ENCODE results near the gene SLC4A8.

Gene SLC4A8

DNA sequence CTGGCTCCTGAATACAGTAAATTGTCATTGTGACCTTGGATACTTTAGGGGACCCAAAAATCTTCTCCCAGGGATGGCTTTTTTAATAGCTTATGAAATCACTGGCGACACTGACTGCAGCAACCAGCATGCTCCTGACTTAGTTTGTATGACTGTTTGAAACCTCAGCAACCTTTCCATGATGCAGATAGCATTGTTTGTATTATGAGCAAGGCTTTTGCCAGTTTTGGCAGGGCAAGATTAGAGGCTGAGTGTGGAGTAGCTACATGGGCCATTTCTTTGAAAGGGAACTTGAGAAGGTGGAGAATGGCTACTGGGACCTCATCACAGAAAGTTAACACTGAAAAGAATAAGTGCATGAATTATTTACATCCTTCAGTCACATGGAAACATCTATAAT is 50.9 kb downstream of the SLC4A8 start:
- TF ChIP-seq, protein P1, sequence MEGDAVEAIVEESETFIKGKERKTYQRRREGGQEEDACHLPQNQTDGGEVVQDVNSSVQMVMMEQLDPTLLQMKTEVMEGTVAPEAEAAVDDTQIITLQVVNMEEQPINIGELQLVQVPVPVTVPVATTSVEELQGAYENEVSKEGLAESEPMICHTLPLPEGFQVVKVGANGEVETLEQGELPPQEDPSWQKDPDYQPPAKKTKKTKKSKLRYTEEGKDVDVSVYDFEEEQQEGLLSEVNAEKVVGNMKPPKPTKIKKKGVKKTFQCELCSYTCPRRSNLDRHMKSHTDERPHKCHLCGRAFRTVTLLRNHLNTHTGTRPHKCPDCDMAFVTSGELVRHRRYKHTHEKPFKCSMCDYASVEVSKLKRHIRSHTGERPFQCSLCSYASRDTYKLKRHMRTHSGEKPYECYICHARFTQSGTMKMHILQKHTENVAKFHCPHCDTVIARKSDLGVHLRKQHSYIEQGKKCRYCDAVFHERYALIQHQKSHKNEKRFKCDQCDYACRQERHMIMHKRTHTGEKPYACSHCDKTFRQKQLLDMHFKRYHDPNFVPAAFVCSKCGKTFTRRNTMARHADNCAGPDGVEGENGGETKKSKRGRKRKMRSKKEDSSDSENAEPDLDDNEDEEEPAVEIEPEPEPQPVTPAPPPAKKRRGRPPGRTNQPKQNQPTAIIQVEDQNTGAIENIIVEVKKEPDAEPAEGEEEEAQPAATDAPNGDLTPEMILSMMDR (IDR thresholded peaks at IDR 0.05; ENCODE audit: low read depth, low read length, missing control alignments) = no peak
- DNase-seq (ENCODE audit: low read depth) = no peak
- in situ Hi-C loops (cut with HindIII; ENCODE audit: low sequenced_read_pairs) = no loop called here
- H3K4me3 ChIP-seq (ENCODE audit: low read depth, low read length) = no peak overlapping the region

DNA sequence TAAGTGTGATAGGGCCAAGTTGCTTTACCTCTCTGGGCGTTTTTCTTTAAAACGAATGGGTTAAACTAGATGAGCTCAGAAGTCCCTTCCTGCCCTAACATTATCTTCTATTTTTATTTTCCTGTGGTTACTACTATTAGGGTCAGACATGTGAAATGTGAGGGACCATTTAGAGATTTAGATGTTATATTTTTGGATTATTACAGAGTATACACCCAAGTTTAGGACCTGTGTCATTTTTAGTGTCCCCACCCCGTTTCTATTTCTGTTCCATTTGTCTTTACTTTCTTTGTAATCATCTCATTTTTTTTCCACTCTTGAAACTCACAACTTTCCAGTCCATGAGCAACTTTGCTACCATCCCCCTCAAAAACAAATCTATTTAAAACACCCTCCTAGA is 56.3 kb downstream of the SLC4A8 start:
- TF ChIP-seq, protein P1 (IDR thresholded peaks at IDR 0.05; ENCODE audit: low read depth, low read length, missing control alignments) = no peak
- no peak overlapping the region for H3K4me3 ChIP-seq (ENCODE audit: low read depth, low read length)
- DNase-seq (ENCODE audit: low read depth) = no peak
- in situ Hi-C loops (cut with HindIII; ENCODE audit: low sequenced_read_pairs) = no loop called here

DNA sequence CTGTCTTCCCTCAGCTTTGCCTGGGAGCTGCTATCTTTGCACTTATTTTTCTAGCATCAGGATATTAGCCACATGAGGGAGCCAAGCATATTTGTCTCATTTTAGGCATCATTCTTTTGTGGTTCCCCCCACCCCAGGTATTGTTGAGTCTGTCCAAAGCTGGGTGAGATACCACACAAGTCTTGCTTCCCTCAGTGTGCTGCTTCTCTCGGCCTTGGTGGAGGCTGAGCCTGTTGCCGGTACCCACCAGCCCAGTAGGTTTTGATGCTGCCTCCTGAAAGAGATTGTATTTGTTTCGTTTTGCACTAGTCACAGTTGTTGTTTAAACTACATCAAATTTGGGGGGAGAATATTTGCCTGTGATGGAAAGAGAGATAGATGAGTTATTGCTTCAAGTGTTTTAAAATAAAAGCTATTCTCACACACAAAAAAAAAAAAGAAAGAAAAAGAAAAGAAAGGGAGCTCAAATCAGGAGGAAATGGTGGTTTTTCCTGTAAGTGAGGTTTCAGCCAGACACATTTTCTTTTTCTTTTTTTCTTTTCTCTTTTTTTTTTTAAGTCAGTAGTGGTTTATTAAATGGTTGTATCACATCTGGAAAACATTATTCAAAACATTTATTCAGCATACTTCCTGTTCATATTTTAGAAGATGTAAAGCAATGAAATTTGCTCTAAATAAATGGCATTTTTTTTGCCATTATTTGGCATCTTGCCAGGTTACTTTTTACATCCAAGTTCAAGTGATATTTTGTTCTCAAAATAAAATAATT is 58.5 kb downstream of the SLC4A8 start:
- DNase-seq (ENCODE audit: low read depth) = peak; percentile 6
- in situ Hi-C loops (cut with HindIII; ENCODE audit: low sequenced_read_pairs) = no loop called here
- TF ChIP-seq, protein P1 (IDR thresholded peaks at IDR 0.05; ENCODE audit: low read depth, low read length, missing control alignments) = no peak
- no peak overlapping the region for H3K4me3 ChIP-seq (ENCODE audit: low read depth, low read length)

DNA sequence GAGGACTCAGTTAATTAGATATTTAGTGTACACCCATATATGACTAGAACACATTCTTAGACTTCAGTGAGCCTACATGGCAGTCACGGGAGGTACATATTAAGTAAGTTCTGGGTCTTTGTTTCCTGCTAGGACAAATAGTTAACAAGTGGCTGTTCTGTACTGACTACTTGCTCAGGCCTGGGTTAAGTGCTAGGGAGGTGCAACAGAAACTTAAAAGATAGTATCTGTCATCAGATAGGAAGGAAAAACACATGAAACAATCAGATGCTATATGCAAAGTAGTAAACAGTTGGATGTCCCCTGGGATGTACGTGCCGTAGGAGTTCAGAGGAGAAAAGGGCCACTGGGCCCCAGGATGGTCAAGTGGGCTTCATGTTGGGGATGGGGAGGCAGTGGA is 59.5 kb downstream of the SLC4A8 start:
- no peak for DNase-seq (ENCODE audit: low read depth)
- in situ Hi-C loops (cut with HindIII; ENCODE audit: low sequenced_read_pairs) = no loop called here
- TF ChIP-seq, protein P1 (IDR thresholded peaks at IDR 0.05; ENCODE audit: low read depth, low read length, missing control alignments) = no peak
- no peak overlapping the region for H3K4me3 ChIP-seq (ENCODE audit: low read depth, low read length)

DNA sequence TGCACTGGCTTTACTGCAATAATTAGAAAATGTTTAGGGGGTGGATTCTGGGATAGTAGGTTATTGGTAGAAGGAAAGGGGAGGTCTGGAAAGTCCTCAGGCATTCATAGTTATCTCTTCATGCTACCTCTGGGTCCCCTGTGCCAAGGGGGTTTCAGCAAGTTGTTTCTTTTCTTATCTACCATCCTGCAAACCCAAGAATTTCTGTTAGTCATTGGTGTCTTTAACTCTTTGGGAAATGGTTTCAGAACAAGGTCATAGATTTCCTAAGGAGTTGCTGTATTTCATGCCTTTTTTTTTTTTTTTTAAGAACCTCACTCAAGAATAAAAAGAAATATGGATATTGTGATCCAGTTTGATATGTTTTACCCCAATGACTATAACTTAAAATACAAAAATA is 63.6 kb downstream of the SLC4A8 start:
- H3K4me3 ChIP-seq (ENCODE audit: low read depth, low read length) = no peak overlapping the region
- in situ Hi-C loops (cut with HindIII; ENCODE audit: low sequenced_read_pairs) = no loop called here
- TF ChIP-seq, protein P1 (IDR thresholded peaks at IDR 0.05; ENCODE audit: low read depth, low read length, missing control alignments) = no peak
- DNase-seq (ENCODE audit: low read depth) = no peak

DNA sequence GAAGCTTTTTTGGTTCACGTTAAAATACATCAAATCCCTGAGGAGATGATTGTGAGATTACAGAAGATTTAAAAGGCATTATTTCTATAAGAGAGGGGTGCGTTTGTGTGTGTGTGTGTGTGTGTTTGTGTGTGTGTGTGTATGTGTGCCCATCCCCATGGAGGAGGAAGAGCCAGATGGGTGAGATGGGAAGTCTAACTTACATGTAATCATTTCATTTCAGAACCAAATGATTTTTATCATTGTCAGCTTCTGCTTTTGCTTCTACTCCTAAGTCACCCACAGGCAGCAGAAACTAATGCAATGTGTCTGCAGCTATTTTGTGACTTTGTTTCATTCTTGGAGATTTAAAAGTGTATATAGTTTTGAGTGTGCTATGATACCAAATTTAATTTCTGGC is 68.7 kb downstream of the SLC4A8 start:
- TF ChIP-seq, protein P1 (IDR thresholded peaks at IDR 0.05; ENCODE audit: low read depth, low read length, missing control alignments) = no peak
- no peak overlapping the region for H3K4me3 ChIP-seq (ENCODE audit: low read depth, low read length)
- in situ Hi-C loops (cut with HindIII; ENCODE audit: low sequenced_read_pairs) = no loop called here
- no peak for DNase-seq (ENCODE audit: low read depth)
